COLO829 (cell line): ENCODE results near the gene DRAM1.
A peak's percentile ranks its signal among the peaks of the same experiment; 100 is the strongest.

Experiments used
- DNase-seq: peaks from one replicate; pipeline ENCODE4 v3.0.0; 2012; ENCODE audit warnings: low spot score

The DRAM1 gene

GRCh38 chr12:101941306-101942249 is 64.2 kb downstream of the DRAM1 start:
- DNase-seq = no peak

DNA sequence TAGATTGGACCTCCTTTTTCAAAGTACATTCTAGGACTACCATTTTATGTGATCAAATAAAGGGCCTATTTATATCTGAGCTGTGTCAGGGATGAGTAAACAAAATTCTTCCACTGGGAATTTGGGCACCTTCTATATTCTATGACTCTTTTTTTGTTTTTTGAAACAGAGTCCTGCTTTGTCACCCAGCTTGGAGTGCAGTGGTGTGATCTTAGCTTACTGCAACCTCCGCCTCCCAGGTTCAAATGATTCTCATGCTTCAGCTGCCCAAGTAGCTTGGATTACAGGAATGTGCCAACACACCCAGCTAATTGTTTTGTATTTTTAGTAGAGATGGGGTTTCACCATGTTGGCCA is 64.8 kb downstream of the DRAM1 start:
- peak; percentile 62 for DNase-seq

DNA sequence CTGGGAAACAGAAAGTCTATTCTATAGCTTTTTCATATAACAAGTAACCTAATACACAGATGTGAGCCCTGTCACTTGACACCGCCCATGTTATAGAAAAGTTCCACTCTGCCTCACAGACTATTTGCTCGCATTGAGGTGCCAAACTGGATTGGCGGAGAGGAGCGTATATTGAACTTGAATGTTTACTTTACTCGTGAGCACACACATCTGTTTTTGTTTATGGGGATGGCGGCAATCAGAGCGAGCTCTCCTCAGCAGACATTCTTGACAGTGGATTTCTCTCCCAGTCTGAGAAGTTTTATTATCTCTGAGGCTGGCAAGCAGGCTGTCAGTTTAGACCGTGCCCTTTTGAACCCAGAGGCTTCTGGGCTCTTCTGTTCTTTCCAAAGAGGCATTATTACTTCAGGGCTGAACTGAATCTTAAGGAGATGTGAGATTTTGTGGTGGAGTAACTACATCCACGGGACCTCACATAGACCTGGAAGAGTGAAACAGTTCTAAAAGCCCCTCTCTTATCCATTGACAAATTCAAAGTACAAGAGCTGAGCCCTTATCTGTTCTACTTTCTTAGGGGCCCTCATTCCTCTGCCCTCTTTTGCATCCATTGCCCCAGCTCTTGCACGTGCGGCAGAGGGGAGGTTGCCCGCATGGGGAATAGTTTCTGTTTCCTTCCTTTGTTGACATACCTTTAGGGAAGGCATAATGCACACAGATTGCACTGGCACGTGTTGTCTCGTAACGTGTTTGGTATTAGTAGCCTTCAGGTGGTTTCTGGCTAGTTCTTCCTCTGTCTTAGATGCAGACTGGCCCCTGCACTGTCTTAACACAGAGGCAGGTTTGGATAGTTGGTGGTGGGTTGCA is 68.2 kb downstream of the DRAM1 start:
- no peak for DNase-seq

GRCh38 chr12:101946233-101946611 is 68.8 kb downstream of the DRAM1 start:
- DNase-seq = no peak

GRCh38 chr12:101947316-101947715 is 69.9 kb downstream of the DRAM1 start:
- no peak for DNase-seq

DNA sequence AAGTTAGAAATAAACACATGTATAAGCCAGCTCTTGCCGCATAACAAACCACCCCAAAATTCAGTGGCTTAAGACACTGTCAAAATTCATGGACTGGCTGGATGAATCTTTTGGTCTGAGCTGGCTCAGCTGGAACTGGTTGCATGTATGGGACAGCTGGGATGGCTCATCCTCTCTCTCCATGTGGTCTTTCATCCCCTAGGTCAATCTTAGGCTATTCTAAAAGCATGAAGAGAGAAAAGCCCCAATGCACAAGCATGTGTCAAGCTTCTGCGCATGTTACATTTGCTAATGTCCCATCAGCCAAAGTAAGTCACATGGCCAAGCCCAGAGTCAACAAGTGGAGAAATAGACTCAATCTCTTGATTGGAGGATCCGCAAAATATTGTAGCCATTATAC is 71.0 kb downstream of the DRAM1 start:
- no peak for DNase-seq

DNA sequence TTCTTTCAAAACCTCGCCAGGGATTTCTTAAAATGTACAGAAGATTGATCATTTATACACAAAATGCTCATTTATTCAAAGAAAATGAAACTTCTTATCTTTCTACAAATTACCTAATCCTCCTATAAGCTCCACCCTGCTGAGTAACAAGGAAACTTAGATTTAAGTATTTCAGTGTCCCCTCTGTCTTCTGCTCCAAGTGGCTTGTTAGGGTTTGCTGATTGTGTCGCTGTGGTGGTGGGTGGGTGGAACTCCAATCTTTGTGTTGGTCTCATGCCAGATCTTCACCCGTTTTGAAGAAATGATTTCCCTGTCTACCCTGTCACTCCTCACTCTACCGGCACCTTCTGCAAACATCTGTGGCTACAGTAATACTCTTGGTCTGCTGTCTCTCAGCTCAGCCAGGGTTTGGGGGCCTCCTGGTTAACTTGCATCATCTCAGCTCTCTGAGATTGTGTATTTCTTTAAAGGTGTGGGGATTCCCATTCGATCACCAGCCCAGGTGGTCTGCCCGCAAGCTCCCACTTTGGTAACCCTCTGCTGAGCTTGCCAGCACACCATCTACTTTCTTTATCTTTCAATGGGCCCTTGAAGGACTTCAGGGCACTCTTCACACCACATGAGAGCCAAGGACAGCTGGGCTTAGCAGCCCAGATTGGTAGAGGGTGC is 73.8 kb downstream of the DRAM1 start:
- DNase-seq = no peak

GRCh38 chr12:101954113-101954512 is 76.7 kb downstream of the DRAM1 start:
- no peak for DNase-seq

DNA sequence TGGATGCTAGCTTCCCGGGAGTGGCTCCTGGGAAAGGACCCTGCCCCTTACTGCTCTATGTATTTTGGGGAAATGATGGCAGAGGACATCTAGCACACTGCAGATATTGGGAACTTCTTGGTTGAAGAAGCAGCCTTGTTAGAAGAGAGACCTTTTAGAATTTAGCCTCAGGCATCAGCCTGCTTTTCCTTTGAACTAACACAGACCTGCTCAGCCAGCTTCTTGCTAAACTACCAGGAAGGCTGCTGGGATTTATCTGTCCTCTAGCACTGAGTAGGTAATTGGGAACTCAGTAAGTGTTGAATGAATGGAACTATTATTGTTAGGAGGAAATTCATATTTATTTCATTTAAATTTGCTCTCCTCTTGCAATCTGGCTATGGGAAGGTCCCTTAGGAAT is 77.3 kb downstream of the DRAM1 start:
- no peak for DNase-seq

GRCh38 chr12:101957252-101957959 is 80.0 kb downstream of the DRAM1 start:
- DNase-seq = no peak

DNA sequence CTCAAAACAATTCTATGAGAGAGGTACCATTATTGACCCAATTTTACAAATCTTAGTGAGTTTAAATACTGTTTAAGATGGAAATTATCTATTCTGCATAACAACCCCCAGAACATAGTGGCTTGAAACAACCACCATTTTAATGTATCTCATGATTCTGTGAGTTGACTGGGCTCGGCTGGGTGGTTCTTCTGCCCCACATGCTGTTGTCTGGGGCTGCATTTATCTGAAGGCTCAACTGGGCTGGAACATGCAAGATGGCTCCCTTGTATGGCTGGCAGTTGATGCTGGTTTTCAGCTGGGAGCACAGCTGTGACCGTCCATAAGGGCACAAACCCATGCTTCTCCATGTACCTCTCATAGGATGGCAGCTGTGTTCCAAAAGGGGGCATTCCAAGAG is 82.2 kb downstream of the DRAM1 start:
- no peak for DNase-seq

DNA sequence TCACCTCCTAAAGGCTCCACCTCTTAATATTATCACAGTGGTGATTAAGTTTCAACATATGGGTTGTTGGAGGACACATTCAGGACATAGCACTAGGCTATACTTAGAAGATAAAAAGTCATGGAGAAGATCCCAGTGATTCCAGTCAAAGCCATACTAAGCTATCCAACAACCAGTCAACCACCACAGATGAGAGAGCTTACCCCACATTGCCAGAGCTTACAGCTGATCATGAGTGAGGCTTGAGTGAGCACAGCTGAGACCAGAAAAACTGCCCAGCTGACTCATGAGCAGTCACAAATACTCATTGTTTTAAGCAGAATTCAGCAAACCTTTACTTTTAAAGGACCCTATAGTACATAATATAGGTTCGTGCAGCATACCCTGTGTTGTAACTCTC is 85.1 kb downstream of the DRAM1 start:
- no peak for DNase-seq

- no peak for DNase-seq
Observed at GRCh38 chr12:101963697-101964096, 86.3 kb downstream of the DRAM1 start.

- no peak for DNase-seq
Observed at GRCh38 chr12:101966496-101966895, 89.1 kb downstream of the DRAM1 start.

- no peak for DNase-seq
Observed at GRCh38 chr12:101967506-101967905, 90.1 kb downstream of the DRAM1 start.

GRCh38 chr12:101968770-101969169 is 91.4 kb downstream of the DRAM1 start:
- DNase-seq = no peak
